ENCODE results near the gene PUM2. TPM values are rescaled to one million over a fixed set of nuclear protein-coding genes. Genes with fewer than 3 reads are reported as not detected.

The PUM2 gene
- total and polyA plus RNA-seq, 7 donors, result 30.0 to 87.2 (median 73.4) TPM

GRCh38 chr2:20225294-20226151 is 125.1 kb downstream of the PUM2 start:
- Histone ChIP-seq H3K4me1 (peaks cover 0 to 28% (median 23%) of the 10 kb centered on the region in 4 donors), H3K4me3 (peak overlapping the region; percentile 29 to 65 (median 58)), H3K27ac (peak overlapping the region in 2 of 4 donors; percentile 49 to 71), H3K27me3 (no peaks in the 10 kb centered on the region), H3K9me3 (no peaks in the 10 kb centered on the region), H3K36me3 (no peaks in the 10 kb centered on the region)
- TF ChIP-seq, protein P1, sequence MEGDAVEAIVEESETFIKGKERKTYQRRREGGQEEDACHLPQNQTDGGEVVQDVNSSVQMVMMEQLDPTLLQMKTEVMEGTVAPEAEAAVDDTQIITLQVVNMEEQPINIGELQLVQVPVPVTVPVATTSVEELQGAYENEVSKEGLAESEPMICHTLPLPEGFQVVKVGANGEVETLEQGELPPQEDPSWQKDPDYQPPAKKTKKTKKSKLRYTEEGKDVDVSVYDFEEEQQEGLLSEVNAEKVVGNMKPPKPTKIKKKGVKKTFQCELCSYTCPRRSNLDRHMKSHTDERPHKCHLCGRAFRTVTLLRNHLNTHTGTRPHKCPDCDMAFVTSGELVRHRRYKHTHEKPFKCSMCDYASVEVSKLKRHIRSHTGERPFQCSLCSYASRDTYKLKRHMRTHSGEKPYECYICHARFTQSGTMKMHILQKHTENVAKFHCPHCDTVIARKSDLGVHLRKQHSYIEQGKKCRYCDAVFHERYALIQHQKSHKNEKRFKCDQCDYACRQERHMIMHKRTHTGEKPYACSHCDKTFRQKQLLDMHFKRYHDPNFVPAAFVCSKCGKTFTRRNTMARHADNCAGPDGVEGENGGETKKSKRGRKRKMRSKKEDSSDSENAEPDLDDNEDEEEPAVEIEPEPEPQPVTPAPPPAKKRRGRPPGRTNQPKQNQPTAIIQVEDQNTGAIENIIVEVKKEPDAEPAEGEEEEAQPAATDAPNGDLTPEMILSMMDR (IDR thresholded peaks at IDR 0.05), result peak in 2 of 4 experiments; percentile 17 to 39
- TF ChIP-seq POLR2A (IDR thresholded peaks at IDR 0.05), result no peak
- DNase-seq, result peak; percentile 63
- WGBS, 2 donors, result 2 to 6% methylated on average over 66 of the region's 66 CpGs
- intact Hi-C loops (cut with DNase I), result no loop called here

- H3K4me3 ChIP-seq, result peak within 1 kb of the TSS; percentile 29 to 65 (median 58)
- intact Hi-C loops (cut with DNase I), result loop anchor here (5.0 kb wide), 1 partner anchor 83 kb away; no protein-coding TSS in a partner anchor
- peak; percentile 63 for DNase-seq
- H3K27ac ChIP-seq, result peak within 1 kb of the TSS; percentile 47 to 71 (median 52)
- no peaks in the 10 kb centered on the region for H3K36me3 ChIP-seq
- 1% methylated on average over 65 of the region's 65 CpGs for WGBS, 2 donors
- peaks cover 0 to 28% (median 23%) of the 10 kb centered on the region in 4 donors for H3K4me1 ChIP-seq
- H3K27me3 ChIP-seq, result no peaks in the 10 kb centered on the region
- TF ChIP-seq POLR2A (IDR thresholded peaks at IDR 0.05) (no peak), POLR2AphosphoS5 (IDR thresholded peaks at IDR 0.05) (no peak), EP300 (IDR thresholded peaks at IDR 0.05) (no peak)
- TF ChIP-seq, protein P1 (IDR thresholded peaks at IDR 0.05), result no peak
- H3K9me3 ChIP-seq, result no peaks in the 10 kb centered on the region
These were observed 125.8 kb downstream of the PUM2 start, which contains the start of gene SDC1 for GRCh38 chr2:20224716-20225293. TSS of gene SDC1 (minus strand) at chr2:20225130. CDS start at chr2:20224867, 263 bp downstream.

DNA sequence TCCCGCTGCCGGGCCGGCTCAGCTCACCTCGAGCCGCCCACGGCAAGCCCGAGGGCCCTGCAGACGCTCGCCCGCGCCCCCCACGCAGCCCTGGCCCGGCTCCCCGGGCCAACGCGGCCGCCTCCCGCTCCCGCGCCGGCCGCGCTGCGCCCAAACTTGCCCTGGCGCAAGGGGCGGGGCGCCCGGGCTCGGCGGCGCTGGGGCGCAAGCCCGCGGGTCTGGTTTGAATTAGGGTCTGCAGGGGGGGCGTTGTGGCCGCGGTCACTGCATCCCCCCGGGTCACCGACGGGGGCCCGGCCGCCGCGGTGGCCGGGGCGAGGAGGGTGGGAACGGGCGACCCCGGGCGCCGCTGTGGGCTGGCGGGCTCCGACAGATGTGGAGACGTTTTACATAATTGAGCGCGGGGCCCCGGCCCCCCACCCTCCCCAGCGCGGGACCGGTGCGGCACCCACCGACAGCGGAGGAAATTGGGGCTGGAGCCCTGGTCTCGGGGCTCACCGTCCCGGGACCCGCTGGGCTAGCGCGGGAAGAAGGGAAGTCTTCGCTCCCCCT is 126.4 kb downstream of the PUM2 start:
- intact Hi-C loops (cut with DNase I), result loop anchor here (5.0 kb wide), 1 partner anchor 82 kb away; no protein-coding TSS in a partner anchor
- no peaks in the 10 kb centered on the region for H3K36me3 ChIP-seq
- no peak for DNase-seq
- TF ChIP-seq EP300 (IDR thresholded peaks at IDR 0.05), result no peak
- TF ChIP-seq, protein P1 (IDR thresholded peaks at IDR 0.05), result no peak
- no peak for TF ChIP-seq POLR2AphosphoS5 (IDR thresholded peaks at IDR 0.05)
- no peak for TF ChIP-seq POLR2A (IDR thresholded peaks at IDR 0.05)
- 1% methylated on average over 70 of the region's 70 CpGs for WGBS, 2 donors
- no peaks in the 10 kb centered on the region for H3K9me3 ChIP-seq
- H3K4me1 ChIP-seq, result peaks cover 0 to 28% (median 23%) of the 10 kb centered on the region in 4 donors
- H3K4me3 ChIP-seq, result peak overlapping the region; percentile 29 to 65 (median 58)
- H3K27me3 ChIP-seq, result no peaks in the 10 kb centered on the region
- peak overlapping the region; percentile 47 to 71 (median 52) for H3K27ac ChIP-seq

GRCh38 chr2:20223407-20224163 is 127.1 kb downstream of the PUM2 start:
- H3K36me3 ChIP-seq, result no peaks in the 10 kb centered on the region
- H3K4me1 ChIP-seq, result peaks cover 0 to 28% (median 23%) of the 10 kb centered on the region in 4 donors
- H3K27ac ChIP-seq, result peak overlapping the region; percentile 47 to 71 (median 52)
- intact Hi-C loops (cut with DNase I), result loop anchor here (5.0 kb wide), 1 partner anchor 81 kb away; no protein-coding TSS in a partner anchor
- TF ChIP-seq, protein P1 (IDR thresholded peaks at IDR 0.05), result no peak
- no peak for TF ChIP-seq EP300 (IDR thresholded peaks at IDR 0.05)
- TF ChIP-seq POLR2AphosphoS5 (IDR thresholded peaks at IDR 0.05), result no peak
- TF ChIP-seq POLR2A (IDR thresholded peaks at IDR 0.05), result no peak
- no peak for DNase-seq
- H3K9me3 ChIP-seq, result no peaks in the 10 kb centered on the region
- 1% methylated on average over 66 of the region's 66 CpGs for WGBS, 2 donors
- peak overlapping the region; percentile 24 to 65 (median 58) for H3K4me3 ChIP-seq
- H3K27me3 ChIP-seq, result no peaks in the 10 kb centered on the region

Measured in sigmoid colon (tissue), 7 donors.